GM23248 (cell line): Measurements from ENCODE around the gene DZIP1L. TPM values are rescaled to one million over a fixed set of nuclear protein-coding genes. Genes with fewer than 3 reads are reported as not detected.

ENCODE experiments used
- DNase-seq: peaks from one replicate; pipeline ENCODE4 v3.0.0-alpha.2; 2015
- H2AFZ ChIP-seq: fragments of 200-600 bp; sonication (generic); 2 replicates; pipeline ENCODE4 v1.6.1; 2016; ENCODE audit warnings: antibody characterized with exemption
- H3F3A ChIP-seq: fragments of 200-600 bp; sonication (generic); 2 replicates; pipeline ENCODE4 v1.6.1; 2016; ENCODE audit warnings: mild to moderate bottlenecking, antibody characterized with exemption, mixed run types; ENCODE audit not compliant: insufficient read depth
- H3K27ac ChIP-seq: fragments of 200-600 bp; sonication (generic); 2 replicates; pipeline ENCODE4 v1.5.1; 2016; ENCODE audit warnings: mild to moderate bottlenecking
- H3K27me3 ChIP-seq: fragments of 200-600 bp; sonication (generic); replicated peaks from 2 replicates; pipeline ENCODE4 v1.6.1; 2016; ENCODE audit warnings: mild to moderate bottlenecking; ENCODE audit not compliant: insufficient read depth
- H3K36me3 ChIP-seq: fragments of 200-600 bp; sonication (generic); 2 replicates; pipeline ENCODE4 v1.6.1; 2016; ENCODE audit warnings: low read depth, mild to moderate bottlenecking
- H3K4me1 ChIP-seq: fragments of 200-600 bp; sonication (generic); 2 replicates; pipeline ENCODE4 v1.6.1; 2016; ENCODE audit warnings: mild to moderate bottlenecking; ENCODE audit not compliant: insufficient read depth
- H3K4me2 ChIP-seq: fragments of 200-600 bp; sonication (generic); one replicate; pipeline ENCODE4 v1.6.1; 2016; ENCODE audit warnings: mild to moderate bottlenecking; ENCODE audit not compliant: unreplicated experiment
- H3K4me3 ChIP-seq: fragments of 200-600 bp; sonication (generic); 2 replicates; pipeline ENCODE4 v1.5.1; 2016; ENCODE audit warnings: mild to moderate bottlenecking
- H3K79me2 ChIP-seq: fragments of 200-600 bp; sonication (generic); 2 replicates; pipeline ENCODE4 v1.6.1; 2016; ENCODE audit warnings: mild to moderate bottlenecking; ENCODE audit not compliant: insufficient read depth
- H3K9ac ChIP-seq: fragments of 200-600 bp; sonication (generic); 2 replicates; pipeline ENCODE4 v1.6.1; 2016; ENCODE audit warnings: mild to moderate bottlenecking
- H3K9me2 ChIP-seq: fragments of 200-600 bp; sonication (generic); 2 replicates; pipeline ENCODE4 v1.6.1; 2016; ENCODE audit warnings: mixed run types, mild to moderate bottlenecking, moderate library complexity; ENCODE audit not compliant: insufficient read depth
- H3K9me3 ChIP-seq: fragments of 200-600 bp; sonication (generic); one replicate; pipeline ENCODE4 v1.6.1; 2017; ENCODE audit warnings: low read depth
- H4K20me1 ChIP-seq: fragments of 200-600 bp; sonication (generic); 2 replicates; pipeline ENCODE4 v1.6.0; 2016; ENCODE audit not compliant: insufficient read depth
- EZH2 ChIP-seq: fragments of 200-600 bp; sonication (generic); IDR thresholded peaks from 2 replicates; pipeline ENCODE4 v1.6.1; 2018; ENCODE audit warnings: antibody characterized with exemption, mild to moderate bottlenecking; ENCODE audit not compliant: insufficient read depth, poor library complexity, severe bottlenecking
- EZH2phosphoT487 ChIP-seq: fragments of 200-600 bp; sonication (generic); IDR thresholded peaks from 2 replicates; pipeline ENCODE4 v1.6.1; 2018; ENCODE audit warnings: antibody characterized with exemption, moderate library complexity, mild to moderate bottlenecking, low read depth; ENCODE audit not compliant: insufficient read depth
- WGBS, 2 experiments: methylation state at CpG; one replicate each; pipeline ENCODE4 v1.1.6; 2015 to 2017; ENCODE audit warnings: low lambda C conversion rate in 2 of 2, low coverage in 1 of 2; ENCODE audit errors: missing lambda C conversion rate in 2 of 2; 5-methylcytosine and 5-hydroxymethylcytosine counted together
- in situ Hi-C: fragments of 300-500 bp; cut with MboI; formaldehyde crosslinking; loops from 2 replicates; pipeline ENCODE4 v1.15.0; 2020
- polyA plus RNA-seq: library from polyadenylated mRNA; unstranded; fragments of >200 nt; fragmentation: Nextera tagmentation; extraction: Ambion mirVana; gene quantifications from 2 replicates; pipeline ENCODE4 v1.2.1, GENCODE V29; 2016
- total RNA-seq: library from RNA; depleted of rRNA; stranded (reverse); fragments of >200 nt; shearing (Covaris generic); gene quantifications from 2 replicates; pipeline ENCODE4 v1.2.3, GENCODE V29; 2014

Gene DZIP1L
- total and polyA plus RNA-seq, 2 experiments from 2014 or later, result 11.1 to 19.8 TPM

DNA sequence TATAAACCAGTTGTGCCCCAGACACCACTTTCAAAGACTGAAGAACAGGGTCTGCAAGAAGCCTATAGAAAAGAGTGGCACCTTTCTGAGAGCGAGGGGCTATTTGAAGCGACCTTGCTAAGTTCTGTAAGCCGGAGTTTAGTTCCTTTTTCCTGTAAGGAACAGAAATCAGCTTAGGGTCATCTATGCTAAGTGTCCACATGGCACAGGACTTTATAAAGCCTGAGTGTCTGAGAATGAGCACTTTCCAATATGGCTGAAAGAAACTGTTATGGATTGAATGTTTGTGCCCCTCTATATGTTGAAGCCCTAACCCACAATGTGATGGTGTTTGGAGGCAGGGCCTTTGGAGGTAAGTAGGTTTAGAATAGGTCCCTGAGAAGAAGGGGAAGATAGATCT, 20.8 kb upstream of the DZIP1L start:
- no peaks in the 10 kb centered on the region for H3K9me2 ChIP-seq
- WGBS, 2 experiments, result 84 to 91% methylated on average over 3 of the region's 3 CpGs
- no peaks in the 10 kb centered on the region for H3K79me2 ChIP-seq
- H3K9me3 ChIP-seq, result no peaks in the 10 kb centered on the region
- no peaks in the 10 kb centered on the region for H3K36me3 ChIP-seq
- H2AFZ ChIP-seq, result no peak overlapping the region
- DNase-seq, result no peak
- no peak overlapping the region for H3K9ac ChIP-seq
- H3K27me3 ChIP-seq, result no peaks in the 10 kb centered on the region
- H3K4me1 ChIP-seq, result no peaks in the 10 kb centered on the region
- in situ Hi-C loops, result no loop called here
- no peak for TF ChIP-seq EZH2
- no peak for TF ChIP-seq EZH2phosphoT487
- no peaks in the 10 kb centered on the region for H3F3A ChIP-seq
- H3K4me3 ChIP-seq, result no peak overlapping the region
- H4K20me1 ChIP-seq, result no peaks in the 10 kb centered on the region
- H3K27ac ChIP-seq, result no peak overlapping the region
- H3K4me2 ChIP-seq, result no peak overlapping the region

DNA sequence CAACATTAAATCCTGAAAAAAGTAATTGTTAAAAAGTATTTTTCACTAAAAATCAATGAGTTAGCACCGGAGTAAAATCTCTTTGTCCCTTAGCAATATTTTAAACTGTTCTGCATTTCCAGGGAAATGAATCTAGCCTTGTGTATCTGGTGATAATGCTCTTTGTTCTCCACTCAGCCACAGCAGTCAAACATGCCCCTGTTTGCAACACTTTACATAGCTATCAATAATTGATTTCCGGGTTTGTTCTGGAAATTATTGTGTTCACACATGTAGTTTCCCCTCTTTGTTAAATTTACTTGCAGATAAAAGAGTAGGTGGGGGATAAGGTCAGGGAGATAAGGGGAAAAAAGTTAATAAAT, 20.4 kb upstream of the DZIP1L start:
- H3K27me3 ChIP-seq, result no peaks in the 10 kb centered on the region
- H3K27ac ChIP-seq, result no peak overlapping the region
- no peaks in the 10 kb centered on the region for H3K79me2 ChIP-seq
- no peaks in the 10 kb centered on the region for H3K4me1 ChIP-seq
- H2AFZ ChIP-seq, result no peak overlapping the region
- DNase-seq, result no peak
- no peaks in the 10 kb centered on the region for H4K20me1 ChIP-seq
- no peaks in the 10 kb centered on the region for H3K9me2 ChIP-seq
- WGBS, 2 experiments, result 51 to 57% methylated on average over 2 of the region's 2 CpGs
- no peak overlapping the region for H3K4me3 ChIP-seq
- H3K36me3 ChIP-seq, result no peaks in the 10 kb centered on the region
- no peak overlapping the region for H3K4me2 ChIP-seq
- H3K9ac ChIP-seq, result no peak overlapping the region
- in situ Hi-C loops, result no loop called here
- H3K9me3 ChIP-seq, result no peaks in the 10 kb centered on the region
- H3F3A ChIP-seq, result no peaks in the 10 kb centered on the region
- no peak for TF ChIP-seq EZH2
- TF ChIP-seq EZH2phosphoT487, result no peak

DNA sequence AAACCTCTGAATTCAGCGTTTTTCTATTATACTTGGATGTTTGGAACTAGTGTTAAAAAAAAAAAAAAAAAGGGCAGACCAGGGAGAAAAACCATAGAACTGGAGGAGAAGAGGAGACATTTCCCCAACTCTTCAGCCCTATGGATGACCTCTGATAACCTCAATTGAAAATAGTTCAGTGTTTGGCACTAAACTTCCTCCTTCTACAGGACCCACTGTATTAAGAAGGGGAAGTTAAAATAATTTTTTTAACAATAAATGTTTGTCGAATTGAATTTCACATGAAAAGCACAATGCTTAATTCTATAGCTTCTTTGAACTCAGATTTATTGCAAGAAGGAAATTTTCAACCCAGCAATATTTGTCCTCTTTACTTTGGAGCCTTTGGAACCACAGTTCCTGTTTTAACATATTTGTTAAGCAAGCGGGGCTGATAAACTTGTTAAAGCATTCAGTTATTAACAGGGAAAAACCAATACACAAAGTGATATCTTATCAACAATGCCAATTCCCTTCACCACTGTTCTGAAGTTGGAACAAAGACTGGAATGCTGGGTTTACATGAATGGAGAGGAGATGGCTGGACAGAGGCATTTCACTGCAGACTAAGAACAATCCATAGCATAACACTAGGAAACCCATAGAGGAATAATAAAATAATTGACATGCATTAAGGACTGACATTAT, 19.9 kb upstream of the DZIP1L start:
- Histone ChIP-seq H3K9me3 (no peaks in the 10 kb centered on the region), H2AFZ (no peak overlapping the region), H4K20me1 (no peaks in the 10 kb centered on the region), H3K9ac (no peak overlapping the region), H3F3A (no peaks in the 10 kb centered on the region), H3K4me3 (no peak overlapping the region), H3K27ac (no peak overlapping the region), H3K9me2 (no peaks in the 10 kb centered on the region), H3K4me1 (no peaks in the 10 kb centered on the region), H3K79me2 (no peaks in the 10 kb centered on the region), H3K27me3 (no peaks in the 10 kb centered on the region), H3K4me2 (no peak overlapping the region), H3K36me3 (no peaks in the 10 kb centered on the region)
- in situ Hi-C loops, result no loop called here
- TF ChIP-seq EZH2phosphoT487, result no peak
- no peak for TF ChIP-seq EZH2
- DNase-seq, result no peak
- 74% methylated on average over 3 of the region's 3 CpGs for WGBS, 2 experiments

DNA sequence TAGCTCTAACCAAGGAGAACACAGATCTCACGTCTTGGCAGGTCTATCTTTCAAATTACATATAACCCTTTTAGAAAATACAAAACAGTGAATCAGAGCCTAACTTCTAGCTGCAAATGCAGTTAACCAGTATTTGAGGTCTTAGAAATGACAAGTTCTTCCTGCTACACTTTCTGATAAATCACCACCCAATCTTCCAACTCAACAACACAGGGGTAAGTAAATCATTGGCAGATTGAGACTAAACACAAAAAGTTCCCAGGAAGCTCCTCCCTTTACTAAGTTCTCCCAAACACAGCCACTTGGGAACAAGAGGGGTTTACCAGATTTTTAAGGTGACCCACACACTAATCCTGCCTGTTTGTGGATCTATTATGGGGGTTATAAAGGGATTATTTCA, 16.8 kb upstream of the DZIP1L start, which contains the start of gene A4GNT:
Gene A4GNT (minus strand): TSS at position 152 of the 400 bp plus-strand sequence. CDS start 1,134 bp downstream, outside the sequence.
- Histone ChIP-seq H3K79me2 (no peaks in the 10 kb centered on the region), H3K4me3 (no peak within 1 kb of the TSS), H3K27ac (no peak within 1 kb of the TSS), H3K4me1 (0 out of 2 replicates have a peak, but pooled peaks cover 6% of the 10 kb centered on the region), H3F3A (no peaks in the 10 kb centered on the region), H3K27me3 (no peaks in the 10 kb centered on the region), H3K36me3 (no peaks in the 10 kb centered on the region), H3K4me2 (no peak within 1 kb of the TSS), H3K9ac (no peak within 1 kb of the TSS), H2AFZ (no peak within 1 kb of the TSS), H4K20me1 (no peaks in the 10 kb centered on the region), H3K9me2 (no peaks in the 10 kb centered on the region), H3K9me3 (no peaks in the 10 kb centered on the region)
- TF ChIP-seq EZH2 (no peak), EZH2phosphoT487 (no peak)
- whole genome bisulfite sequencing, 2 experiments, result 39 to 42% methylated on average over 1 of the region's 1 CpG
- no peak for DNase-seq
- in situ Hi-C loops, result no loop called here
